EH (cell line): ENCODE data around the gene GREB1.

ENCODE experiments used
- DNase-seq: peaks from one replicate; pipeline ENCODE4 v3.0.0-alpha.2; 2015; ENCODE audit warnings: low read depth

Gene GREB1

DNA sequence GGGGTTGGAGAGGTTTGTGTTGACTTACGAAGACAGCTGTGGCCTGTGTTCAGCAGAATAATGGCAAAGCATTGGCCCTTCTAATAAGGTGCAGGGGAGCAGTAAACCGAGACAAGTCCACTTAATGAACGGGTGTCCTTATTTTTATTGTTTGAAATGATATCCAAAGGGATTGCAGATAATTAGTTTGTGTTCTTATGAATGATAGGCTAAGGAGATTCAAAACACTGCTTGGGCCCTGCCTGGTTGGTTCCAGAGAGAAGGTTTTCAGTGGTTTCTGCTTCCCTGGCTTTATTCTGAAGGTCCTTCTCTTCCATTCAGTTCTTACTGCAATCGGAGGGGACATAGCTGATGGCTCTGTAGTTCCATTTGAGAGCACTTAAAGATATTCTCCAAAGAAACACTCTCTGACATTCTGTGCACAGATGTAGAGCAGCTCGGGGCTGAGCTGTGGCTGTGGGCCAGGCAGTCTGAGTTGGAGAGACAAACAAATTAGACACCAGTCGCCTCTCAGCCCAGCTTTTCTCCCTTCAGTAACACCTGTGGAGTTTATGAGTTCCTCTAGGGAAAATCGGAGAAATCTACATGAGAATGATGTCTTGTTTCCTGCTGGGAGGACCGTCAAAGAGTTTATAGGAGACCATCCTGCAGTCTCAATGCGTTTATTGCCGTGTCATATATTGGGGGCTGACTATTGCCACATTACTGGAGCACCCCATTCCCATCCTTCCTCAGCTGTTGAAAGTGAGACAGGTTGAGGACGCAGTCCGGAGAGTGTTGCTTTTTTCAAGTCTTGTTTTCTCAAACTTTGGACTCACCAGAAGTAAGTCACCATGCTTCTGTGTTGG, 6.5 kb downstream of the GREB1 start:
- no peak for DNase-seq

- DNase-seq = no peak
Measured at GRCh38 chr2:11540996-11541692, 7.3 kb downstream of the GREB1 start.

DNA sequence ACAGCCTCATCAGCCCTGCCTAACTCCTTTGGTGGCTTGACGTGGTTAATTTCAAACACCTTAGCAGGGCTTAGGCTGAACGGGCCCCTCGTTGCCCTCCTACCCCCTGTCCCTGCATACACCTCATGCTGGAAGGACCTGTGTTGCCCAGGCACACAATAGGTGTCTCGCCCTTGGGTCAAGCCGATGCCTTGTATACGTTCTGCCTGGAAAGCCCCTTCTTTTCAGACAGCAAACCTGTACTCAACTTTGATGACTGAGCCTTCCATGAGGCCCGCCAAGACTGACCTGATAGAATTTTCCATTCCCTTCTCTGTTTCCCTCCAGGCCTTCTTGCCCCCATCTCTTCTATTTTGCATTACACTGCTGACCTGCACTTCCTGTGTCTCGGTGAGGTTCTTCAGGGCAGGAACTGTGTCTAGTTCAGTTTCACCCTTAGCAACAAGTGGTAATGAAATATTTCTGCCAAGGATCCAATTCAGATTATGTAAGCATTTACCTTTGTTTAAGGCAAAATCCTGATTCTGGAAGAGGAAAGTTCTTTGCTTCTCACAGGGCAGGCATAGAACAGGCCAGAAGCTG, 7.9 kb downstream of the GREB1 start:
- no peak for DNase-seq

GRCh38 chr2:11542275-11542819, 8.5 kb downstream of the GREB1 start:
- DNase-seq = no peak

- DNase-seq = no peak
Measured at GRCh38 chr2:11543337-11544216, 9.7 kb downstream of the GREB1 start.

DNA sequence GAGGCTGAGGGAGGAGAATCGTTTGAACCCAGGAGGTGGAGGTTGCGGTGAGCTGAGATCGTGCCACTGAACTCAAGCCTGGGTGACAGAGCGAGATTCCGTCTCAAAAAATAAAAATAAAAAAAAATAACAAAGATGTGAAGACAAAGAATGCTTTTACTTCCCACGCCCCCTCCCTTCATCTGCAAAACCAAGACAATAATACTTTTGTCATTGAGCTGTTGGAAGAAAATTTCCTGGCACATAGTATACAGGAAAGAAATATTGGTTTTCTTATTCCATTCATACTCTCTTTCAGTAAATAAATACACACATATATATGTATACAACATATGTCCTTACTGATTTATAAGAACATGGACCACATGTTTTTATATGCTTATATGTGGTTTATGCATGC, 12.2 kb downstream of the GREB1 start:
- no peak for DNase-seq

GRCh38 chr2:11547912-11548497, 14.2 kb downstream of the GREB1 start:
- no peak for DNase-seq

DNA sequence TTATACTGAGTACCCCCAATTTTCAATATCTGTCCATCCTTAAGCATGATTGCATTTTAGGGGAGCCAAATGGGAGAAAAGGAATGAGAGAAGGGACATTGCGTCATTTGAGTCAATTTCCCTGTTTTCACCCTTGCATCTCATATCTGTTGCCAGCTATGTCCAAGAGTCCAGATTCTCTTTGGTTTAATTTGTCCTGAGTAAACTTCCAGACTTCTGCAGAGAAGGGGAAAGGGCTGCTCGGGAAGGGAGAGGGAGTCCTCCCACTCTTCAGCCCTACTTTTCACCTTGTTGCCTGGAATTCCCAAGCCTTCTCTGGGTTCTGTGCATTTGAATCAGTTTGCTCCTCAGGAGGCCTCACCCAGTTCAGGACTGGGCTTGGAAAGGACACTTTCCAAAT, 16.5 kb downstream of the GREB1 start:
- no peak for DNase-seq

GRCh38 chr2:11550901-11551568, 17.2 kb downstream of the GREB1 start:
- DNase-seq = no peak

DNA sequence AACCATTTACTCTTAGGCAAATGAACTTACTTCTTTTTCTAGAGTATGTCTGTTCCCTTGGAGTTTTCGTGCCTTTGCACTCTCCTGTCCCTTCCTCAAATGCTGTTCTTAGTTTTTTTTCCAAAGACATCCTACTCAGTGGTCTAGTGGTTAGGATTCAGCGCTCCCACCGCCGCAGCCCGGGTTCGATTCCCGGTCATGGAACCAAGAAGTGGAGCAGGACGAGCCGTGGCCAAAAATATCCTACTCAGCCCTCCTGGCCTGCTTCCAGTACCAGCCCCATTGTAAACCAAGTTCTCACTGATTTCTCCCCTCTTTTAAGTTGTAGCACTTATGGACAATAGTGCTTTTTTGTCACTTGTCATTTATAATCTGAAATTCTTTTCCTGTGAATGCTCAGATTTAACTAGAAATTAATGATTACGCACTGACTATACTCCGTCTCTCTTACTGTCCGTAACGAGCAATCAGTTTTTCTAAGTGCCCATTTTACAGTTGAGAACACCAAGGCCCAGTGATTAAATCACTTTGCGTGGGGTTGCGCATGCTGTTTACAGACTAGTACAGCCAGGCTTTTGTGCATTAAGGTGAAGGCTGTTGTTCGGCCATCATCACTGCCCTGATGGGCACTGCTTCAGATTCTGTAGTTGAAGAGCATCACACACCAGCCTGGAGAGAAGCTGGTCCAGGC, 17.9 kb downstream of the GREB1 start:
- no peak for DNase-seq

DNA sequence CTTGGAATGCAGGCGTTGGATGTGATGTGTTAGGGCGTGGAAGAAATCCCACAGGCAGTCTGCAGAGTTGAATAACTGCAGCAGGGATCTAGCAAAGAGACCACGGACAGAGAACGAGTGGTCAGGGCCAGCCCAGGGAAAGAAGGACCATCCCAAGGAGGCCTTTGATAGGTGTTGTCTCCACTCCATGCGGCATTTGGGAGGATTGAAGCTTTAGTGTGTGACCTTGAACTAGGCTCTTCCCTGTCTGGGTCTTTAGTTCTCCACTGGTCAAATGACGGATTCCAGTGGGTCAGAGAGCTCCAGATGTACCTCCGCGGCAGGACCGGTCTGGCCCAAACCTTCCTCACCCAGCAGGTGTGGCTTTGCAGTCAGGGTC, 18.4 kb downstream of the GREB1 start:
- DNase-seq = no peak

DNA sequence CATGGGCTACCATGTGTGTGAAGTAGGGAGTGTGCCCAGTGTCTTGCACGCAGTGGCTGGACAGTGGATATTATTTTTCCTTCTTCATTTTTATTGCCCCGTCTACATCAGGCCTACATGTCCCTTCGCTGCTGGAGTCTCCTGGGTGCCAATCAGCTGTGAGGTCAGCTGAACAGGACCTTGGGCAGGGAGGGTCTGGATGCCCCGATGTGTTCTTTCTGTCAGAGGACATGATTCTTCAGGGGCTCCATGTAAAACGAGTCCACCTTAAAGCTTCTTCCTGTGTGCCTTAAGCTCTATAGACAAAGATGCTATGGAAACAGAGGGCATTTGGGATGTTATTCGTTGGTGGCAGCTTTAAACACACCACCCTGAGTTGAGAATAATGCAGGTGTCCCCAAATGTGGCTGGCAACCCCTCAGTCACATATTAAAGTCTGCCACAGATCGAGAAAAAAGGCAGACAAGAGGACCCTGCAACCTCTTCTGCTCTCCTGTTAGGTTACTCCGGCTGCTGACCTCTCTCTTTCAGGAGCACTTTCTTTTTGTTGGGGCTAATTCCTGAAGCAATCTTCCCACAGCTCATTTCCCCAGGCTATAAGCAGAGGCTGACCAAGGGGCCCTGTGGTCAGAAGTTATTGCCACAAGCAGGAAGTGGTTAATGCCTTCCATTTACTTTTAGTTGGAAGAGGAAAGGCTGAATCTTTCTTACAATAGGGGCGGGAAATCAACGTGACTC, 20.0 kb downstream of the GREB1 start:
- DNase-seq = peak; percentile 81

- DNase-seq = no peak
Measured at GRCh38 chr2:11554399-11554716, 20.5 kb downstream of the GREB1 start.

- DNase-seq = no peak
Measured at GRCh38 chr2:11556101-11556806, 22.4 kb downstream of the GREB1 start.

GRCh38 chr2:11558214-11558886, 24.5 kb downstream of the GREB1 start:
- no peak for DNase-seq

DNA sequence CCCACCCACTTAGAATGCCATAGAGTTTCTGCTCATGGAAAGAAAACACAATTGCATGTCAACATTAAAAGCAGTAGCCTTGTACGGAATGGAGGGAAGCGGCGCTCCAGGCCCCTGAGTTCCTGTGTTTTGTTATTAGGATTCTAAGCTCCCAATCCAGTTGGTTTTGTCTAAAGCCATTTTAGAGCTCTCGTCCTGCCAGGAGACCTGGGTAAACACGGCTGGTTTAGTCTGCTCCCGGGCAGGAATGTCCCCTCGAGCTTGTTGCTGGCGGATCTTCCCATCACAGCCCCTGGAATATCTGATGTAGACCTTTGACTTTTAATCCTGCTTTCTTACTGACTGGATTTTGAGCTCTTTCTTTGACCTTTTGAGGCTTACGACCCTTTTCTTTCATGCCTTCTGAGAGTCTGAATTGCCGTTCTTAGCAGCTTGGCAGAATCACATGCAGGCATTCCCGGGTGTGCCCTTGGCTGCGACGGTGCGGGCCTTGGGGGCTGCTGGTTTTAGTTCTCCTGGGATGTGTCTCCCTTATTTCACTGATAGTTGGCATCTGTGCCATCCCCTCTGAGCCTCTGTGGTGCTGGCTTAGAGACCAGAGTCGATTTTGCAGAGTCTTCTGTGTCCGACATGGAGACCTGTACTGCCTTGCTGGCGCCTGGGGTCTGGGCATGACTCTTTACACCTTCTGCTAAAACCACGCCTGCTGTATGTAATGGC, 25.4 kb downstream of the GREB1 start:
- no peak for DNase-seq

DNA sequence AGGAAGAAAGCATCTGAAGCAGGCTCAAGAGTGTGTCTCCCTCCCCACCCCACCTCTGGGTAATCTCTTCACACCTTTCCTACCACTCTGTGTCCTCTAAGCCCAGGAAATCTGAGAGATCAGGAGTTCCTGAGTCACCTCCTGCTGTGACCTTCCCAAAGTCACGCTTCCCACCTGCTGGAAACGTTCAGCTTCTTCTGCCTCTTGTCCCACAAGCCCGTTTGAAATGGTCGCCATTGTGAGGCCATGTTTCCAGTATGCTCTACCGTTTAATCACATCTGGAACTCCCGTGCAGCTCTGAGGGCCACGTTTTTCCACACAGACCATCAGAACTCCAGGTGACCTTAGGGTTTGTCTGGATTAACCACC, 25.9 kb downstream of the GREB1 start:
- no peak for DNase-seq

GRCh38 chr2:11560806-11561205, 27.0 kb downstream of the GREB1 start:
- DNase-seq = no peak
